Nephron (organoid): Measurements from ENCODE around the gene DGKH.

Source experiments
- H3K27ac Mint-ChIP-seq, 3 experiments: 2 replicates each; pipeline ENCODE4 v1.8.0; 2020; ENCODE audit warnings: mixed read lengths in 3 of 3, mild to moderate bottlenecking in 2 of 3, moderate library complexity in 1 of 3
- H3K27me3 Mint-ChIP-seq: 2 replicates; pipeline ENCODE4 v1.8.0; 2021; ENCODE audit warnings: low read depth, mild to moderate bottlenecking, moderate library complexity, mixed read lengths
- H3K36me3 Mint-ChIP-seq: 2 replicates; pipeline ENCODE4 v1.8.0; 2020; ENCODE audit warnings: low read depth, mixed read lengths
- H3K4me1 Mint-ChIP-seq: 2 replicates; pipeline ENCODE4 v1.8.0; 2020; ENCODE audit warnings: mixed read lengths
- H3K4me3 Mint-ChIP-seq, 3 experiments: 2 replicates each; pipeline ENCODE4 v1.8.0; 2020; ENCODE audit warnings: mild to moderate bottlenecking in 3 of 3, mixed read lengths in 3 of 3, moderate library complexity in 2 of 3
- H3K9me3 Mint-ChIP-seq: 2 replicates; pipeline ENCODE4 v1.8.0; 2020; ENCODE audit warnings: mixed read lengths
- CTCF ChIP-seq, 3 experiments: fragments of 200-600 bp; sonication (generic); IDR thresholded peaks; one replicate each; pipeline ENCODE4 v1.5.0; 2021; ENCODE audit warnings: antibody characterized with exemption in 3 of 3; ENCODE audit not compliant: unreplicated experiment in 3 of 3

Gene DGKH

GRCh38 chr13:42119041-42119440 is 70.6 kb downstream of the DGKH start:
- Mint-ChIP-seq H3K4me1 (peaks cover 4% of the 10 kb centered on the region), H3K27ac (peak overlapping the region in 2 of 3 experiments; percentile 52 to 56), H3K4me3 (no peak overlapping the region), H3K9me3 (no peaks in the 10 kb centered on the region), H3K36me3 (peaks cover 12% of the 10 kb centered on the region), H3K27me3 (no peaks in the 10 kb centered on the region)
- no peak for TF ChIP-seq CTCF (IDR thresholded peaks at IDR 0.05; ENCODE audit: unreplicated experiment in 3 of 3)

GRCh38 chr13:42119875-42120274 is 71.4 kb downstream of the DGKH start:
- Mint-ChIP-seq H3K9me3 (no peaks in the 10 kb centered on the region), H3K27ac (peak overlapping the region; percentile 7 to 81 (median 28)), H3K36me3 (peaks cover 12% of the 10 kb centered on the region), H3K4me1 (no peaks in the 10 kb centered on the region), H3K4me3 (no peak overlapping the region), H3K27me3 (no peaks in the 10 kb centered on the region)
- no peak for TF ChIP-seq CTCF (IDR thresholded peaks at IDR 0.05; ENCODE audit: unreplicated experiment in 3 of 3)

GRCh38 chr13:42123600-42123999 is 75.2 kb downstream of the DGKH start:
- peaks cover 15% of the 10 kb centered on the region for H3K36me3 Mint-ChIP-seq
- no peaks in the 10 kb centered on the region for H3K4me1 Mint-ChIP-seq
- no peaks in the 10 kb centered on the region for H3K27me3 Mint-ChIP-seq
- TF ChIP-seq CTCF (IDR thresholded peaks at IDR 0.05; ENCODE audit: unreplicated experiment in 3 of 3): no peak
- no peak overlapping the region for H3K4me3 Mint-ChIP-seq
- H3K9me3 Mint-ChIP-seq: no peaks in the 10 kb centered on the region
- no peak overlapping the region for H3K27ac Mint-ChIP-seq

- peak overlapping the region in 1 of 3 experiments; percentile 4 for H3K27ac Mint-ChIP-seq
- H3K36me3 Mint-ChIP-seq: peaks cover 15% of the 10 kb centered on the region
- H3K4me3 Mint-ChIP-seq: no peak overlapping the region
- no peaks in the 10 kb centered on the region for H3K27me3 Mint-ChIP-seq
- TF ChIP-seq CTCF (IDR thresholded peaks at IDR 0.05; ENCODE audit: unreplicated experiment in 3 of 3): no peak
- H3K9me3 Mint-ChIP-seq: no peaks in the 10 kb centered on the region
- H3K4me1 Mint-ChIP-seq: no peaks in the 10 kb centered on the region
Measured at GRCh38 chr13:42125046-42125445, 76.6 kb downstream of the DGKH start.

- H3K9me3 Mint-ChIP-seq: no peaks in the 10 kb centered on the region
- TF ChIP-seq CTCF (IDR thresholded peaks at IDR 0.05; ENCODE audit: unreplicated experiment in 3 of 3): no peak
- no peak overlapping the region for H3K4me3 Mint-ChIP-seq
- no peaks in the 10 kb centered on the region for H3K27me3 Mint-ChIP-seq
- H3K36me3 Mint-ChIP-seq: peaks cover 8% of the 10 kb centered on the region
- H3K4me1 Mint-ChIP-seq: no peaks in the 10 kb centered on the region
- H3K27ac Mint-ChIP-seq: no peak overlapping the region
Measured at GRCh38 chr13:42127047-42127446, 78.6 kb downstream of the DGKH start.

GRCh38 chr13:42129033-42129432 is 80.6 kb downstream of the DGKH start:
- TF ChIP-seq CTCF (IDR thresholded peaks at IDR 0.05; ENCODE audit: unreplicated experiment in 3 of 3): no peak
- Mint-ChIP-seq H3K27me3 (no peaks in the 10 kb centered on the region), H3K4me1 (no peaks in the 10 kb centered on the region), H3K36me3 (peaks cover 8% of the 10 kb centered on the region), H3K27ac (no peak overlapping the region), H3K4me3 (no peak overlapping the region), H3K9me3 (no peaks in the 10 kb centered on the region)
